Measurements from ENCODE around the gene LCN2.

- TF ChIP-seq, protein P1, sequence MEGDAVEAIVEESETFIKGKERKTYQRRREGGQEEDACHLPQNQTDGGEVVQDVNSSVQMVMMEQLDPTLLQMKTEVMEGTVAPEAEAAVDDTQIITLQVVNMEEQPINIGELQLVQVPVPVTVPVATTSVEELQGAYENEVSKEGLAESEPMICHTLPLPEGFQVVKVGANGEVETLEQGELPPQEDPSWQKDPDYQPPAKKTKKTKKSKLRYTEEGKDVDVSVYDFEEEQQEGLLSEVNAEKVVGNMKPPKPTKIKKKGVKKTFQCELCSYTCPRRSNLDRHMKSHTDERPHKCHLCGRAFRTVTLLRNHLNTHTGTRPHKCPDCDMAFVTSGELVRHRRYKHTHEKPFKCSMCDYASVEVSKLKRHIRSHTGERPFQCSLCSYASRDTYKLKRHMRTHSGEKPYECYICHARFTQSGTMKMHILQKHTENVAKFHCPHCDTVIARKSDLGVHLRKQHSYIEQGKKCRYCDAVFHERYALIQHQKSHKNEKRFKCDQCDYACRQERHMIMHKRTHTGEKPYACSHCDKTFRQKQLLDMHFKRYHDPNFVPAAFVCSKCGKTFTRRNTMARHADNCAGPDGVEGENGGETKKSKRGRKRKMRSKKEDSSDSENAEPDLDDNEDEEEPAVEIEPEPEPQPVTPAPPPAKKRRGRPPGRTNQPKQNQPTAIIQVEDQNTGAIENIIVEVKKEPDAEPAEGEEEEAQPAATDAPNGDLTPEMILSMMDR (IDR thresholded peaks at IDR 0.05 in 2 of 3, conservative IDR thresholded peaks at IDR 0.05 in 1 of 3; ENCODE audit: insufficient read depth in 2 of 3, low read depth in 1 of 3, low read length in 3 of 3): no peak
- TF ChIP-seq GATAD2A (IDR thresholded peaks at IDR 0.05) (no peak), HNRNPK (IDR thresholded peaks at IDR 0.05; ENCODE audit: low read depth, low read length, poor library complexity, severe bottlenecking) (no peak), ZNF583 (CRISPR knock-in tag; IDR thresholded peaks at IDR 0.05) (no peak), ZNF3 (CRISPR knock-in tag; IDR thresholded peaks at IDR 0.05) (no peak), RFX7 (CRISPR knock-in tag; IDR thresholded peaks at IDR 0.05) (no peak), SNRNP70 (optimal IDR thresholded peaks at IDR 0.05; ENCODE audit: low read depth, low read length) (no peak), RFX5 (IDR thresholded peaks at IDR 0.05; ENCODE audit: low read depth, low read length) (no peak)
Measured at GRCh38 chr9:128101690-128102089, 47.6 kb upstream of the LCN2 start.
